ENCODE results near the gene RSPH1. TPM values are rescaled to one million over a fixed set of nuclear protein-coding genes. Genes with fewer than 3 reads are reported as not detected.

Gene RSPH1
- total RNA-seq, 1 experiment from 2014 or later = 0.51 TPM

- TF ChIP-seq CTCF (IDR thresholded peaks at IDR 0.05; ENCODE audit: unreplicated experiment) = no peak
- POLR2A ChIA-PET = interaction anchor here (0.6 to 1.4 kb wide), 2 partner anchors 14 to 25 kb away, joined by 3 to 8 read pairs; no protein-coding TSS in a partner anchor
- no peak for DNase-seq (ENCODE audit: unreplicated experiment)
Observed at GRCh38 chr21:42500225-42500624, 4.2 kb upstream of the RSPH1 start.

GRCh38 chr21:42499444-42500112 is 3.6 kb upstream of the RSPH1 start:
- POLR2A ChIA-PET = interaction anchor here (1.4 kb wide), 1 partner anchor 15 kb away, joined by 8 read pairs; no protein-coding TSS in a partner anchor
- Mint-ChIP-seq H3K4me1 (ENCODE audit: insufficient read depth, unreplicated experiment) (peaks cover 7% of the 10 kb centered on the region), H3K27ac (ENCODE audit: low read depth, unreplicated experiment) (no peak overlapping the region), H3K36me3 (ENCODE audit: insufficient read depth, unreplicated experiment) (no peaks in the 10 kb centered on the region), H3K27me3 (ENCODE audit: insufficient read depth, unreplicated experiment) (no peaks in the 10 kb centered on the region), H3K4me3 (ENCODE audit: unreplicated experiment) (no peak overlapping the region), H3K9me3 (ENCODE audit: unreplicated experiment) (no peaks in the 10 kb centered on the region)
- TF ChIP-seq CTCF (IDR thresholded peaks at IDR 0.05; ENCODE audit: unreplicated experiment) = no peak
- DNase-seq (ENCODE audit: unreplicated experiment) = no peak
- CTCF ChIA-PET = no interaction called here
- intact Hi-C loops (cut with micrococcal nuclease) = no loop called here
- BruUV-seq (replicated peaks) = no TSS peak

More at GRCh38 chr21:42500225-42500624, 4.2 kb upstream of the RSPH1 start:
- H3K4me1 Mint-ChIP-seq (ENCODE audit: insufficient read depth, unreplicated experiment) = peaks cover 7% of the 10 kb centered on the region
- CTCF ChIA-PET = interaction anchor here (0.7 kb wide), 1 partner anchor 1089 kb away, joined by 3 read pairs; no protein-coding TSS in a partner anchor
- no peaks in the 10 kb centered on the region for H3K36me3 Mint-ChIP-seq (ENCODE audit: insufficient read depth, unreplicated experiment)
- intact Hi-C loops (cut with micrococcal nuclease) = no loop called here
- H3K27ac Mint-ChIP-seq (ENCODE audit: low read depth, unreplicated experiment) = no peak overlapping the region
- H3K27me3 Mint-ChIP-seq (ENCODE audit: insufficient read depth, unreplicated experiment) = no peaks in the 10 kb centered on the region
- no TSS peak for BruUV-seq (replicated peaks)
- no peaks in the 10 kb centered on the region for H3K9me3 Mint-ChIP-seq (ENCODE audit: unreplicated experiment)
- H3K4me3 Mint-ChIP-seq (ENCODE audit: unreplicated experiment) = no peak overlapping the region

- H3K36me3 Mint-ChIP-seq (ENCODE audit: insufficient read depth, unreplicated experiment) = no peaks in the 10 kb centered on the region
- H3K4me3 Mint-ChIP-seq (ENCODE audit: unreplicated experiment) = no peak overlapping the region
- no peaks in the 10 kb centered on the region for H3K9me3 Mint-ChIP-seq (ENCODE audit: unreplicated experiment)
- no TSS peak for BruUV-seq (replicated peaks)
- POLR2A ChIA-PET = interaction anchor here (1.2 to 2.8 kb wide), 2 partner anchors 10 to 15 kb away, joined by 5 to 29 read pairs; partner anchors contain the start of gene SLC37A1
- TF ChIP-seq CTCF (IDR thresholded peaks at IDR 0.05; ENCODE audit: unreplicated experiment) = no peak
- H3K27ac Mint-ChIP-seq (ENCODE audit: low read depth, unreplicated experiment) = no peak overlapping the region
- DNase-seq (ENCODE audit: unreplicated experiment) = no peak
- H3K4me1 Mint-ChIP-seq (ENCODE audit: insufficient read depth, unreplicated experiment) = peaks cover 7% of the 10 kb centered on the region
- CTCF ChIA-PET = interaction anchor here (0.7 kb wide), 1 partner anchor 880 kb away, joined by 3 read pairs; no protein-coding TSS in a partner anchor
- H3K27me3 Mint-ChIP-seq (ENCODE audit: insufficient read depth, unreplicated experiment) = no peaks in the 10 kb centered on the region
- intact Hi-C loops (cut with micrococcal nuclease) = no loop called here
Observed at GRCh38 chr21:42498012-42498411, 2.0 kb upstream of the RSPH1 start.

- CTCF ChIA-PET = no interaction called here
- Mint-ChIP-seq H3K27ac (ENCODE audit: low read depth, unreplicated experiment) (peak overlapping the region; percentile 90), H3K4me3 (ENCODE audit: unreplicated experiment) (peak overlapping the region; percentile 85), H3K27me3 (ENCODE audit: insufficient read depth, unreplicated experiment) (no peaks in the 10 kb centered on the region), H3K36me3 (ENCODE audit: insufficient read depth, unreplicated experiment) (no peaks in the 10 kb centered on the region), H3K9me3 (ENCODE audit: unreplicated experiment) (no peaks in the 10 kb centered on the region), H3K4me1 (ENCODE audit: insufficient read depth, unreplicated experiment) (peaks cover 7% of the 10 kb centered on the region)
- TF ChIP-seq CTCF (IDR thresholded peaks at IDR 0.05; ENCODE audit: unreplicated experiment) = no peak
- POLR2A ChIA-PET = interaction anchor here (1.0 to 2.8 kb wide), 3 partner anchors 9 to 23 kb away, joined by 3 to 29 read pairs (median 5); partner anchors contain the start of gene SLC37A1
- intact Hi-C loops (cut with micrococcal nuclease) = no loop called here
- no peak for DNase-seq (ENCODE audit: unreplicated experiment)
- TSS peak; percentile 84 for BruUV-seq (replicated peaks)
Observed at GRCh38 chr21:42496839-42497202, 797 bp upstream of the RSPH1 start.
